GM18502 (cell line): ENCODE measurements around the gene TNIP1.

Source experiments
- ATAC-seq: cut with Tn5 transposase; IDR thresholded peaks from one replicate; pipeline ENCODE4 v1.9.1; 2021; ENCODE audit warnings: mild to moderate bottlenecking; ENCODE audit not compliant: unreplicated experiment, poor library complexity

Gene TNIP1

DNA sequence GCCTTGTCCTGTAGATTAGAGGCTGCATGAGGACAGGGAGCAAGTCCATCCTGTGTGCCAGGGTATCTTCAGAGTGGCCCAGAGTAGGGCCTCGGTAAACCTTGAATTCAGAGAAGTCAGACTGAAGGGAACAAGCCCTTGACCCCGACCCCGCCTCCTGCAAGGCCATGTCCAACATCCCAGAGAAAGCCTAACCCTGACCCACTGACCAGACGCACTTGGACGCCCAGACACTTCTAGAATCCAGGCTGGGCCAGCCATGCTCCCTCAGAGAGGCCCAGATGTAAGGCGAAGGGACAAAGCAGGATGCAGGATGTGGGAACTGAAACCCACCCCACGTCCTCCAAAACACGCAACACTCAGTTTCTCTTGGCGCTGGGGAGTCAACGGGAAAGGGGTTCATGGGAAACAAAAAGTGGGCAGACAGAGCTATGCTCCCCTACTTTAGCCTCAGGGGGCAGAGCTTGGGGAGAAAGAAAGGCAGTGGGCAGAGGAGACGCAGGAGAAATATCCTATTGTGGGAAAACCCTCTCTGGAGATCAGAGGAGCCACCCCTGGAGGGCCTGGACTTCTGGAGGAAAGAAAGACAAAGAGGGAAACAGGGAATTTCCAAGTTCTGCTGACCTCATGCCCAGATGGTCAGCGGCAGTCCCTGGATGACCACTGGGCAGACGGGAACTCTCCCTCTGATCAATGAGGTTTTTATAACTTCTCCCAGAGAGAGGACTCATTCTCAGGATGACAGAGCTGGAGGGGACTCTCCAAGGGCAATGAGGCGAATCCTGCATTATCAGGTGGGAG, 13.0 kb downstream of the TNIP1 start:
- no peak for ATAC-seq

GRCh38 chr5:151066920-151067319, 13.9 kb downstream of the TNIP1 start:
- ATAC-seq: no peak

DNA sequence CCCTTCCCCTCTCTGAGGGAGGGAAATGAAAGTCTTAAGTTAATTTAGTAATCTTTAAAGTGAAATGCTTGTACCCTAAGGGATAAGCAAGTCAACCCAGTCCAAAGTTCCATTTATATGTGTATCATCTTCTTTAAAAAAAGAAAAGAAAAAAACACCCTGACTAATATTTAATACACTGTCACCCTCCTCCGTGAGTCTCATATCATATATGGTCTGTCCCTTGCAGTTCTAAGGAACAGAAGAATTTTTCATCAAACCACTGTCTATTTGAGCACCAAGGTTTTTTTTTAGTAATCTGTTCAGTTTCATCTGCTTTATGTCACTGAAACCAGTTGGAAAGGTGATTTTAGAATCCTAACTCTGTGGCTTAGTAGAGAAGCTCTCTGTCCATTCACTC, 15.2 kb downstream of the TNIP1 start:
- ATAC-seq: no peak

- ATAC-seq: no peak
Observed at GRCh38 chr5:151064916-151065499, 15.8 kb downstream of the TNIP1 start.

DNA sequence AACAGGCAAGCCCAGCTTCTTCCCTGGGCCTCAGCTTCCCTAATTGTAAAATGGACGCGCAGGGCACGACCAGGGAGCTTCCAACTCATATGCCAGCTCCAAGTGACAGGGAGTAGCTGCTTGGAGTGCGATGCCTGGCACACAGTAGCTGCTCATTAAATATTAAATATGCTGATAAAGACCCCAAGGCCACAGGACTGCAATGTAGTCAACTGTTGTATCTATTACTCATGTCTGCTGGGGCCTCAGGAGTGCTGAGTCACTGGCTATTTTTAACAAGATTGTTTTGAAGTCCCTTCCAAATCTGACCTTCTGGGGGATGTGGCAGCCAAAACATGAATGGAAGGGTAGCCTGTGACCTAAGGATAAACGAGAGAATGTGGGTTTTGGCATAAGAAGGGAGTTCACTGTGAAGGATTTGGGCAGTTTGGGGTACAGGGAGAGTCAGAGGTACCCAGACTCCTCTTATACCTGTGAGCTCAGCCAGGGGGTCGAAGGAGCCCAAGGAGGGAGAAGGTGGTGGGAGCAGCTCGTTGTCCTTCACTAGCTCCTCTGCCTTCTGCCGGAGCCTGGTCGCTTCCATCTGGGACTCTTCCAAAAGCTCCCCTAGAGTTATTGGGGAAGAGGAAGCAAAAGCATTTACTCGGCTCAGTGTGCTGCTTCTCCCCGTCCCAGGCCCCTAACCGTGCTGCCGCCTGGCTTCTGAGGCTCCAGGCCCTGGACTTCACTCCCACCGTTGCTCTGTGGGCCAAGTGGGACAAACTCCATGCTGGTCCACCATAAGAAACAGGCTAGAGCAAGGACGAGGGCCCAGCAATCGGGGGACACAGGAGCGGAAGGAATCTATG, 17.5 kb downstream of the TNIP1 start:
- ATAC-seq: no peak

DNA sequence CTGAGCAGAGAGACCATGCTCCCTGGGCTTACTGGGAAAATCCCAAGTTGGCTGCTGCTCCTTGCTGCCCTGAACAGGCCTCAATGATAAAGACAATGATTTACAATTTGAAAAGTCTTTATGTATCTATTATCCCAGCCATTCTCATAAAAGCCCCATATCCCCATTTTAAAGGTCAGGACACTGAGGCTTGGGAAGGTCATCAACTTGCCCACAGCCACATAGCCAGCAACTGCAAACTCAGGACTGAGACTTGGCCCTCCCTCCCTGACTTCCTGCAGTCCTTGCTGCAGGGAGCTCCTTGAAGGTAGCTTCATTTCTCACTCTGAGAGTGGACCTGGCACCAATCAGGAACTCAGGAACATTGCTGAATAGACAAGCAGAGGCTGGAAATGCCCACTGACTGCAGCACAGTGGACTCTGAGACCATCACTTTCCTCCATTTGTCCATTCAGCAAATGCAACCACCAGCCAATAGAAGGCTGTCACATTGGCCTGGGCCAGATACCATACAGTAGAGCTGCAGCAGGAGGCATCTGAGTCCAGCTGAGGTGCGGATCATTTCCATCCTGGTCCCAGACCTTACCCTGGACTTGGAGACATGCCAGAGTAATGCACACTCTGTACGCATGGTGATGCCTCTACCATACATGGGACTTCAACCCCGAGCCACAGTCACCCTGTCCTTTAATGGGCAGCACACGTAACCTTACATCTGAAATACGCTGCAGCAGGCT, 18.3 kb downstream of the TNIP1 start:
- ATAC-seq: no peak

DNA sequence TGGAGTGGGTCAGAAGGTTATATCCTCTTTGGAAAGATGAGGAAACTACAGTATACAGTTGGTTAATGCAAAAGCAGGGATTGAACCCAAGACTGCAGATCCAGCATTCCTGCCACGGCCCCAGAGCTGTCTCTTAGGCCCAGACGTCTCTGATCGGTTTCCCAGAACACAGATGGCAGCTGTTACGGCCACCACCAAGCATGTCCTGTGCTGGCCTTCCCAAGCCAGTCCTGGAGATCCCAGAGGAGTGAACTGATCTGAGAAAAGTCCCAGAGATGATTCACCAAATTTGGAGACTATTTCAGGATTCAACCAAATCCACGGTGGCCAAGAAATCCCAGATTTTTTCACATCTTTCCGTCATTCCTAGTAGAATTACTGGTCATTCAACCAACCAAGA, 20.1 kb downstream of the TNIP1 start:
- no peak for ATAC-seq

DNA sequence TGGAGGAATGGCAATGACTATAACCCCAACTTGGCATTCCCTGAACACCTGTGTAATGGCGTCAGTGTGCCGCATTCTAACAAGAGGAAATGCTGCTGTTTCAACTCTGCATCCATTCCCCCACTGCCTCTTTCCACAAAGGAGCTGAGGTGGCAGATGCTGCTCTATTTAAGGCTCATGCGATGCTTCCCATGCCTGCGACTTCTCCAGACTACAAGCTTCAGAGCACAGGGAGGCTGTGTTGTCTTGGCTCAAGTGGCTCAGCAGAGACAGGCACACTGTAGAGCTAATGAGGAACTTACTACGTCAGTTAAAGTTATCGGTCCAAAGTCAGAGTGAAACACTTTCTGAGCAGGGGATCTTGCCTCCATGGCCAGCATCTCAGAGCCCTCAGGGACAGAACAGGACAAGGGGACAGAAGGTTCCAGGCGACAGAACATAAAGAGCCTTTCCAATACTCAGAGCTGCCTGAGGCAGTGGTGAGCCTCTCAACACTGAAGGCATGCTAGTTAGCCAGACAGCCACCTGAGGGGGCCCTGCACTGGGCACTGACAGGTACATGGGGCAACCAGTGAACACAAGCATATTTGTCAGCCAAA, 21.8 kb downstream of the TNIP1 start:
- no peak for ATAC-seq

GRCh38 chr5:151058301-151058700, 22.5 kb downstream of the TNIP1 start:
- ATAC-seq: no peak

DNA sequence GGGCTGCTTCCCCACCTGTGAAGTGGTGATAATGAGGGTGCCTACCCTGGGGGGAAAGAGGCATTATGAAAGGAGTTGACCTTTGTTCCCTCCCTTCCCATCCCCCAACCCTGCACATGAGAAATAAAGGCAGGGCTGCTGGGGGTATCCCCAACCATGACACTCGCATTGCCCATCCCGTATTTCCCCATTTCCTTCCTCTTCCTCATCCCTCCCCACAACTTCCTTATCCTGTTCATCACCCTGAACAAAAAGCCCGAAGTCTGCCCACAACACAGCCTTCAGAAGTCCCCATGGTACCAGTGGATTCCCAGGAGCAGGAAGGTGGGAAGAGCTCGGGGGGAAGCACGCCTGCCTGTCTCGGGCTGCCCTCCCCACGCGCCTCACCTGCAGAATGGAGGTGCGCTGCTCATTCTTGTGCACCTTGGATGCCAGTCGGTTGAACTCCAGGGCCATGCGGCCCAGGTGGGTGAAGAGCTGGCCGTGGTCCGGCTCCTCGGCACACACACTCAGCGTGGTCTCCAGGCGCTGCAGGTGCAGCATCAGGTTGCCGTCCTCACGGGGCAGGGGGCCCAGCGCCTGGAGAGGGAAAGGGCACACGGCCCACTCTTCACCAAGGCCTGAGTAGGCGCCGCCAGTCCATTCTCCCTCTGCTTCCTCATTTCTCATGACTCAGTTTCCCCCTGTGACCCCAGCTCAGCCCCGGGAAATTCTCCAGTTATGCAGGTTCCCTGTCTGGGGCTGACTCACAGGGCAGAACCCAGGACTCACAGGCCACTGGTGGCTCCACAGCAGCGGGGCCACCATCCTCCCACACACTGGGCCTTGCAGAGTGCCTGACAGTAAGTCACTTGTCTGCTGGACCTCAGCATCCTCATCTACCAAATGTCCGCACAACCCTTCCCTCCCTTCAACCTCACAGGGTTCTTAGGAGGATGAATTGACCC, 24.2 kb downstream of the TNIP1 start:
- no peak for ATAC-seq

DNA sequence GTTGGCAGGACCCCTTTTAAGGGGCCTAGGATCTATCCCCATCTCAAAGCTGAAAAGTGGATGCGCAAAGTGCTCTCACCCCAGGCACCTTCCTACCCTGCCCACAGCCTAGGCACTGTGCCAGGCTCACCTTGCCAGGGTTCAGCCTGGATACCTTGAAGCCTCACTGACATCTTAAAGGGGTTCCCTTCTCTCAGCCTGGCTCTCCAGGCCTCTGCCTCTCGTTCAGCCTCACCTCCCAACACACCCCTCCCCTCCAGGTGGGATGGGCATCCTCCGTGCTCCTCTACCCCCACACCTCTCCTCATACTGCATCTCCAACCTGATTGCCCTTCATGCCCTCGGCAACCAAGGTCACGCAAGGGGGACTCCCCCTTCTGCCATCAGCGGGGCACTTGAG, 25.5 kb downstream of the TNIP1 start:
- ATAC-seq: no peak

GRCh38 chr5:151054709-151055108, 26.1 kb downstream of the TNIP1 start:
- no peak for ATAC-seq

DNA sequence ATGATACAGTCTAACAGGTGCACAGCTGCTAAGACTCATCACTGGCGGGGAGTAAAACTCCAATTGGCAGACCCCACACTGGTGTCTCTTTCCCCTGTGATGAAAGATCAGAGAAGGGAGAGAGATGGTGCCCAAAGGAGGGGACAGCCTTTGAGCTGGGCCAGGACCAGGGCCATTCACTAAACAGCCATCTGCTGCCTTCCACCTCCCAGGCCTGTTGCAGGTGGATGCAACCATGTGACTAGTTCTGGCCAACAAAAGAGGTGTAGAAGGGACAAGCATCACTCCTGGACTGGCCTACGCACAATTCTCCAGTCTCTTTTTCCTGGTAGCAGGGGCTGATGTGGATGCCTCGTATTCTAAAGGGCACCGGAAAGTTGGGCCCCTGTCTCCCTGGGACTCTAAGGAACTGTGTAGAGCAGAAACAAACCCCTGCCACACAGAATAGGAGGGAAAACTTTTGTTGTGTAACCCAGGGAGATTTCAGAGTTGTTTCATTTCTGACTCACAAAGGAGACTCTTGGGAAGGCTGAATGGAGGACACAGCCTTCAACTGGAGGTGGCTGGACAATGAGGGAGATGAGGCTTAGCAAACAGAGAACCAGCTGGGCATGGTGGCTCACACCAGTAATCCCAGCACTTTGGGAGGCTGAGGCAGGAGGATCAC, 26.9 kb downstream of the TNIP1 start:
- ATAC-seq: no peak

DNA sequence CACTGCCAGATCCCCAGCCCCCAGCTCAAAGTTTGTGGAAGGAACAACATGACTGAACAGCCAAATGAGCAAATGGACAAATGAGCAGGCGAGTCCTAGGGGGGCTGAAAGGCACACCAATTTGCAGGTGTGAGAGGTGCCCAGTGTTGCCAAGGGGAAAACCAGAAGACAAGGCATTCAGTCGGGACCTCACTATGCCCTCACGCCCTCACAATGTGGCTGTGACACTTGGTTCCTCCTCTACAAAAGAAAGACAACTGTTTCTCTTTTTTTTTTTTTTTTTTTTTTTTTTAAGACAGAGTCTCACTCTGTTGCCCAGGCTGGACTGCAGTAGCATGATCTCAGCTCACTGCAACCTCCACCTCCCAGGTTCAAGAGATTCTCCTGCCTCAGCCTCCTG, 28.0 kb downstream of the TNIP1 start:
- ATAC-seq: no peak

- ATAC-seq: no peak
Observed at GRCh38 chr5:151051931-151052608, 28.8 kb downstream of the TNIP1 start.

DNA sequence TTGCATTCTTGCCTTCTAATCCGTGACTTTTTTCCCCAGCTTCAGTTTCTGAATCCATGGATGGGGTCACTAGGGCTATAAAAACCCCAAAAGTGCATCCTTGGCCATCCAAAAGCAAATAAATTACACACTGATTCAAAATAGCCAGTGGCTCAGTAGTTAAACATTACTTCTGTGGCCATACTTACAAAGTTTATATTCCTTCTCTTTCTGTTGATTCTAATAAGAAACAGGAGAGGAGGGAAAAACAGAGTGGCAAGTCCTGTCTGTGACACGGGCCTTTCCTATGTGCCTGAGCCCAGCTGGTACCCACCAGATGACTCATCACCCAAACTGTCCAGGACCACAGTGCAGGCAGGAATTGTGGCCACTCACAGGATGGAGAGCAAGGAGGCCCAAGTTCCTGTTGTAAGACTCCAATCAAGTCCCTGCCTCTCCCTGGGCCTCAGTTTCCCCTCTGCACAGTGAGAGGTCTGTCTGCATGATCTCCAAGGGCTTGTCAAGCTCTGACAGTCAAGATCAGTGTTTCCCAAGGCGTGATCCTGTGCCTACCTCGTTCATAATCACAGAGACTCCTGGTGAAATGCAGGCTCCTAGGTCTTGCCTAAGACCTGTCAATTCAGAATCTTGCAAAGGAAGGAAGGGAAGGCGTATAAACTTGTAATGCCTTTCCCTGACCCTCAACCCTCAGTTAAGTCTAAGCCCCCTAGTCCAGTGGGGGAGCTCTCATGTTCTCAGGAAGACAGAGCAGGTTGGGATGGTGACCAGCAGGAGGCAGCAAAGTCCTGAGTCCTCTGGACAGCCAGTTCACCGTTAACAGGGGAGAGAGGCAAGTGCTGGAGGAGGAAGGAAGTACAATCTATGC, 29.5 kb downstream of the TNIP1 start:
- ATAC-seq: peak; percentile 75

DNA sequence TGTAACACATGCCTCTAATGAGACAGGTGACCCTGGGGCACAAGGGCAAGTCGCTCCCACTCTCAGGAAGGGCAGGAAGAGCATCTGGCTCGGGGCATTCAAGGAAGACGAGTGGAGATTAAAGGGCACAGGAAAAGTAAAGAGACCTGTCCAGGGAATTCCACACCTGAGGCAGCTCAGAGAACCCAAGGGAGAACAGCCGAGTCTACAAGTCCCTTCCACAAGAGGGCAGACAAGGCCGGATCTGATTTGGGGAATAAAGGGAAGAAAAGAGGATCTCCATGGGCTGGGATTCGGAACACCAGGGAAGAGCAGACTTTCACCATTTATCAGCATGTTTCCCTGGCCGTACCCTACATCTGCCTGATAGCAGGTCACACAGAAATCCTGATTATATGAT, 32.3 kb downstream of the TNIP1 start:
- ATAC-seq: no peak
